ENCODE measurements around the gene NR3C2. TPM values are rescaled to one million over a fixed set of nuclear protein-coding genes. Genes with fewer than 3 reads are reported as not detected.

NR3C2 gene
- total RNA-seq, 2 donors from 2014 or later = 7.1 to 7.8 TPM

GRCh38 chr4:148229798-148230197 is 212.4 kb downstream of the NR3C2 start:
- Mint-ChIP-seq H3K27me3 (no peaks in the 10 kb centered on the region), H3K4me1 (no peaks in the 10 kb centered on the region), H3K27ac (no peak overlapping the region), H3K36me3 (ENCODE audit: low read depth) (no peaks in the 10 kb centered on the region), H3K9me3 (no peaks in the 10 kb centered on the region), H3K4me3 (no peak overlapping the region)
- ATAC-seq (replicated peaks) = no peak

GRCh38 chr4:148229028-148229427 is 213.2 kb downstream of the NR3C2 start:
- Mint-ChIP-seq H3K27me3 (no peaks in the 10 kb centered on the region), H3K4me3 (no peak overlapping the region)

GRCh38 chr4:148227147-148227546 is 215.1 kb downstream of the NR3C2 start:
- Mint-ChIP-seq H3K27ac (no peak overlapping the region), H3K27me3 (no peaks in the 10 kb centered on the region), H3K36me3 (ENCODE audit: low read depth) (no peaks in the 10 kb centered on the region), H3K4me3 (no peak overlapping the region), H3K9me3 (no peaks in the 10 kb centered on the region), H3K4me1 (no peaks in the 10 kb centered on the region)
- ATAC-seq (replicated peaks) = no peak

More at GRCh38 chr4:148229028-148229427, 213.2 kb downstream of the NR3C2 start:
- H3K9me3 Mint-ChIP-seq = no peaks in the 10 kb centered on the region
- no peaks in the 10 kb centered on the region for H3K4me1 Mint-ChIP-seq
- no peak for ATAC-seq (replicated peaks)
- H3K27ac Mint-ChIP-seq = no peak overlapping the region
- no peaks in the 10 kb centered on the region for H3K36me3 Mint-ChIP-seq (ENCODE audit: low read depth)

- Mint-ChIP-seq H3K4me3 (no peak overlapping the region), H3K9me3 (no peaks in the 10 kb centered on the region), H3K36me3 (ENCODE audit: low read depth) (no peaks in the 10 kb centered on the region), H3K27ac (no peak overlapping the region), H3K4me1 (no peaks in the 10 kb centered on the region), H3K27me3 (no peaks in the 10 kb centered on the region)
- ATAC-seq (replicated peaks) = no peak
Observed at GRCh38 chr4:148226341-148226740, 215.9 kb downstream of the NR3C2 start.

- no peak overlapping the region for H3K4me3 Mint-ChIP-seq
- no peaks in the 10 kb centered on the region for H3K9me3 Mint-ChIP-seq
- no peaks in the 10 kb centered on the region for H3K27me3 Mint-ChIP-seq
- H3K27ac Mint-ChIP-seq = no peak overlapping the region
- H3K36me3 Mint-ChIP-seq (ENCODE audit: low read depth) = no peaks in the 10 kb centered on the region
- no peak for ATAC-seq (replicated peaks)
- no peaks in the 10 kb centered on the region for H3K4me1 Mint-ChIP-seq
Observed at GRCh38 chr4:148225639-148226038, 216.6 kb downstream of the NR3C2 start.

- Mint-ChIP-seq H3K4me1 (no peaks in the 10 kb centered on the region), H3K9me3 (no peaks in the 10 kb centered on the region), H3K27me3 (no peaks in the 10 kb centered on the region), H3K4me3 (no peak overlapping the region), H3K36me3 (ENCODE audit: low read depth) (no peaks in the 10 kb centered on the region), H3K27ac (no peak overlapping the region)
- ATAC-seq (replicated peaks) = no peak
Observed at GRCh38 chr4:148224476-148224875, 217.7 kb downstream of the NR3C2 start.

- H3K27me3 Mint-ChIP-seq = no peaks in the 10 kb centered on the region
- no peak overlapping the region for H3K27ac Mint-ChIP-seq
- H3K9me3 Mint-ChIP-seq = no peaks in the 10 kb centered on the region
- no peaks in the 10 kb centered on the region for H3K4me1 Mint-ChIP-seq
- no peaks in the 10 kb centered on the region for H3K36me3 Mint-ChIP-seq (ENCODE audit: low read depth)
- no peak for ATAC-seq (replicated peaks)
- H3K4me3 Mint-ChIP-seq = no peak overlapping the region
Observed at GRCh38 chr4:148222991-148223660, 219.1 kb downstream of the NR3C2 start.

GRCh38 chr4:148216866-148217814 is 225.1 kb downstream of the NR3C2 start:
- Mint-ChIP-seq H3K36me3 (ENCODE audit: low read depth) (no peaks in the 10 kb centered on the region), H3K27me3 (no peaks in the 10 kb centered on the region), H3K9me3 (peaks cover 3% of the 10 kb centered on the region), H3K27ac (peak overlapping the region; percentile 77), H3K4me3 (peak overlapping the region; percentile 83), H3K4me1 (peaks cover 14% of the 10 kb centered on the region)
- peak; percentile 86 for ATAC-seq (replicated peaks)

- Mint-ChIP-seq H3K4me1 (peaks cover 14% of the 10 kb centered on the region), H3K27me3 (no peaks in the 10 kb centered on the region), H3K27ac (peak overlapping the region; percentile 77), H3K9me3 (peaks cover 3% of the 10 kb centered on the region), H3K36me3 (ENCODE audit: low read depth) (no peaks in the 10 kb centered on the region), H3K4me3 (peak overlapping the region; percentile 83)
- ATAC-seq (replicated peaks) = no peak
Observed at GRCh38 chr4:148216321-148216720, 225.9 kb downstream of the NR3C2 start.

- H3K4me3 Mint-ChIP-seq = no peak overlapping the region
- no peaks in the 10 kb centered on the region for H3K36me3 Mint-ChIP-seq (ENCODE audit: low read depth)
- no peak overlapping the region for H3K27ac Mint-ChIP-seq
- peaks cover 14% of the 10 kb centered on the region for H3K4me1 Mint-ChIP-seq
- H3K27me3 Mint-ChIP-seq = no peaks in the 10 kb centered on the region
- no peak for ATAC-seq (replicated peaks)
- H3K9me3 Mint-ChIP-seq = peaks cover 3% of the 10 kb centered on the region
Observed at GRCh38 chr4:148215202-148215601, 227.0 kb downstream of the NR3C2 start.

- Mint-ChIP-seq H3K27ac (no peak overlapping the region), H3K36me3 (ENCODE audit: low read depth) (no peaks in the 10 kb centered on the region), H3K4me1 (peaks cover 14% of the 10 kb centered on the region), H3K27me3 (no peaks in the 10 kb centered on the region), H3K9me3 (peaks cover 3% of the 10 kb centered on the region), H3K4me3 (no peak overlapping the region)
- no peak for ATAC-seq (replicated peaks)
Observed at GRCh38 chr4:148214529-148215166, 227.6 kb downstream of the NR3C2 start.

- H3K36me3 Mint-ChIP-seq (ENCODE audit: low read depth) = no peaks in the 10 kb centered on the region
- ATAC-seq (replicated peaks) = no peak
- no peak overlapping the region for H3K27ac Mint-ChIP-seq
- H3K4me3 Mint-ChIP-seq = no peak overlapping the region
- H3K4me1 Mint-ChIP-seq = peaks cover 1% of the 10 kb centered on the region
- H3K27me3 Mint-ChIP-seq = no peaks in the 10 kb centered on the region
- no peaks in the 10 kb centered on the region for H3K9me3 Mint-ChIP-seq
Observed at GRCh38 chr4:148211533-148211932, 230.7 kb downstream of the NR3C2 start.

GRCh38 chr4:148210661-148211060 is 231.6 kb downstream of the NR3C2 start:
- Mint-ChIP-seq H3K27ac (no peak overlapping the region), H3K4me3 (no peak overlapping the region), H3K27me3 (no peaks in the 10 kb centered on the region), H3K4me1 (peaks cover under 1% of the 10 kb centered on the region), H3K36me3 (ENCODE audit: low read depth) (no peaks in the 10 kb centered on the region), H3K9me3 (no peaks in the 10 kb centered on the region)
- ATAC-seq (replicated peaks) = no peak

GRCh38 chr4:148207068-148207467 is 235.1 kb downstream of the NR3C2 start:
- H3K4me3 Mint-ChIP-seq = no peak overlapping the region
- H3K27me3 Mint-ChIP-seq = no peaks in the 10 kb centered on the region
- no peak for ATAC-seq (replicated peaks)
- H3K27ac Mint-ChIP-seq = no peak overlapping the region
- no peaks in the 10 kb centered on the region for H3K9me3 Mint-ChIP-seq
- H3K36me3 Mint-ChIP-seq (ENCODE audit: low read depth) = no peaks in the 10 kb centered on the region
- H3K4me1 Mint-ChIP-seq = peaks cover 5% of the 10 kb centered on the region

All from activated T-helper 17 cell treated with anti-CD3 and anti-CD28 coated beads, Interleukin-2, amount 50 U/mL, for 72 hours (primary cell).